HCT116 (cell line): ENCODE measurements around the gene SORT1. TPM values are rescaled to one million over a fixed set of nuclear protein-coding genes. Genes with fewer than 3 reads are reported as not detected.

ENCODE experiments used
- ATAC-seq: fragments of 200-7000 bp; cut with Tn5 transposase; 2 replicates; pipeline ENCODE4 v1.9.1; 2020; ENCODE audit warnings: mild to moderate bottlenecking, moderate library complexity
- BruUV-seq: library from RNA; stranded (reverse); fragments of 400-500 nt; replicated peaks from 2 replicates; lab custom pipeline; 2021; lab: Mats Ljungman, UMichigan
- CTCF ChIA-PET: fragments of 300-600 bp; sonication (Branson Sonifier 250); formaldehyde crosslinking; loops from one replicate; lab custom pipeline; 2021; ENCODE audit warnings: antibody characterized with exemption; lab: Charles Lee
- POLR2A ChIA-PET: fragments of 300-600, 350-600 bp; sonication (Branson Sonifier 250); formaldehyde crosslinking; loops from one replicate; lab custom pipeline; 2021; ENCODE audit warnings: antibody characterized with exemption; lab: Charles Lee
- RAD21 ChIA-PET, 2 experiments: fragments of 300-600 bp; sonication (Branson Sonifier 250); formaldehyde crosslinking; loops; one replicate each; lab custom pipeline; 2023; ENCODE audit warnings: low total read pairs in 2 of 2; ENCODE audit not compliant: uncharacterized antibody in 2 of 2, unreplicated experiment in 2 of 2, low non-redundant PET in 1 of 2; lab: Charles Lee
- DNase-seq: peaks from one replicate; pipeline ENCODE4 v3.0.0-alpha.2; 2010; ENCODE audit warnings: low read depth, low spot score
- H2AFZ ChIP-seq: fragments of 200-600 bp; shearing (Covaris generic), sonication (generic); 2 replicates; pipeline ENCODE4 v1.6.1; 2017; ENCODE audit warnings: low read depth, mixed run types, mixed read lengths, antibody characterized with exemption, low read length; ENCODE audit not compliant: poor library complexity, severe bottlenecking
- H3K27ac ChIP-seq: 2 replicates; pipeline ENCODE4 v1.5.1; 2012; ENCODE audit warnings: low read depth, low read length
- H3K27me3 ChIP-seq: fragments of 200-600 bp; sonication (generic); 2 replicates; pipeline ENCODE4 v1.6.1; 2016; ENCODE audit warnings: mixed run types, low read length, mixed read lengths; ENCODE audit not compliant: insufficient read depth
- H3K36me3 ChIP-seq, 2 experiments: fragments of 200-500 bp in 1 of 2; fragments of 200-600 bp in 1 of 2; sonication (Bioruptor generic) in 1 of 2; sonication (generic) in 1 of 2; 2 replicates each; pipeline versions ENCODE4 v1.5.1 to v1.6.1; 2014 to 2016; ENCODE audit warnings: low read length in 2 of 2, inconsistent platforms in 1 of 2, mixed read lengths in 1 of 2, mixed run types in 1 of 2; ENCODE audit not compliant: insufficient read depth in 2 of 2, control insufficient read depth in 1 of 2
- H3K4me1 ChIP-seq, 2 experiments: fragments of 200-600 bp in 1 of 2; sonication (generic) in 1 of 2; 2 replicates each; pipeline versions ENCODE4 v1.5.1 to v1.6.1; 2012 to 2017; ENCODE audit warnings: low read length in 2 of 2, inconsistent platforms in 1 of 2, mild to moderate bottlenecking in 1 of 2, mixed read lengths in 1 of 2, mixed run types in 1 of 2, moderate library complexity in 1 of 2; ENCODE audit not compliant: insufficient read depth in 2 of 2, control insufficient read depth in 1 of 2
- H3K4me2 ChIP-seq: fragments of 200-600 bp; sonication (generic); 2 replicates; pipeline ENCODE4 v1.6.1; 2017; ENCODE audit warnings: mixed run types, low read length, mixed read lengths
- H3K4me3 ChIP-seq, 2 experiments: fragments of 200-600 bp in 1 of 2; sonication (generic) in 1 of 2; replicated peaks in 1 of 2; 2 replicates each; pipeline ENCODE4 v1.5.1; 2011 to 2016; ENCODE audit warnings: low read length in 2 of 2, control low read depth in 1 of 2, low read depth in 1 of 2, mild to moderate bottlenecking in 1 of 2, mixed read lengths in 1 of 2, mixed run types in 1 of 2
- H3K79me2 ChIP-seq: fragments of 200-600 bp; sonication (generic); 2 replicates; pipeline ENCODE4 v1.6.1; 2017; ENCODE audit warnings: mild to moderate bottlenecking, mixed run types, low read length, moderate library complexity, mixed read lengths; ENCODE audit not compliant: insufficient read depth
- H3K9ac ChIP-seq: fragments of 200-600 bp; sonication (generic); 2 replicates; pipeline ENCODE4 v1.6.1; 2016; ENCODE audit warnings: low read length, mixed read lengths
- H3K9me2 ChIP-seq: fragments of 200-600 bp; sonication (generic), shearing (Covaris generic); 2 replicates; pipeline ENCODE4 v1.6.1; 2017; ENCODE audit warnings: mixed run types, mild to moderate bottlenecking, moderate library complexity; ENCODE audit not compliant: insufficient read depth
- H3K9me3 ChIP-seq, 2 experiments: fragments of 200-500 bp in 1 of 2; fragments of 200-600 bp in 1 of 2; sonication (Bioruptor generic) in 1 of 2; sonication (generic) in 1 of 2; 2 replicates each; pipeline ENCODE4 v1.6.1; 2014 to 2017; ENCODE audit warnings: low read length in 2 of 2, mixed read lengths in 2 of 2, inconsistent platforms in 1 of 2, low read depth in 1 of 2, mild to moderate bottlenecking in 1 of 2, mixed run types in 1 of 2, moderate library complexity in 1 of 2; ENCODE audit not compliant: control insufficient read depth in 1 of 2, insufficient read depth in 1 of 2
- H4K20me1 ChIP-seq: fragments of 200-600 bp; sonication (generic), shearing (Covaris generic); 2 replicates; pipeline ENCODE4 v1.6.1; 2017; ENCODE audit warnings: mixed run types, mild to moderate bottlenecking, moderate library complexity; ENCODE audit not compliant: insufficient read depth
- ATF3 ChIP-seq: IDR thresholded peaks from 2 replicates; pipeline ENCODE4 v1.6.1; 2012
- CBX3 ChIP-seq: IDR thresholded peaks from 2 replicates; pipeline ENCODE4 v1.6.1; 2012; ENCODE audit warnings: low read depth
- CEBPB ChIP-seq: IDR thresholded peaks from 2 replicates; pipeline ENCODE4 v1.6.1; 2012; ENCODE audit warnings: low read depth
- CTCF ChIP-seq, 3 experiments: fragments of 200-600 bp in 1 of 3; sonication (generic) in 1 of 3; IDR thresholded peaks in 2 of 3; conservative IDR thresholded peaks in 1 of 3; 2 replicates each; pipeline ENCODE4 v1.5.1; 2012 to 2017; ENCODE audit warnings: low read depth in 2 of 3, low read length in 2 of 3, antibody characterized with exemption in 1 of 3, borderline replicate concordance in 1 of 3, control low read depth in 1 of 3, mild to moderate bottlenecking in 1 of 3, mixed read lengths in 1 of 3, mixed run types in 1 of 3, moderate library complexity in 1 of 3; ENCODE audit not compliant: insufficient read depth in 1 of 3
- EGR1 ChIP-seq: IDR thresholded peaks from 2 replicates; pipeline ENCODE4 v1.6.1; 2012; ENCODE audit warnings: low read depth
- ELF1 ChIP-seq: IDR thresholded peaks from 2 replicates; pipeline ENCODE4 v1.6.1; 2012; ENCODE audit warnings: low read depth, borderline replicate concordance
- EZH2 ChIP-seq: fragments of 200-600 bp; sonication (generic); IDR thresholded peaks from 2 replicates; pipeline ENCODE4 v1.6.1; 2017; ENCODE audit warnings: antibody characterized with exemption, mixed run types
- FOSL1 ChIP-seq: IDR thresholded peaks from 2 replicates; pipeline ENCODE4 v1.6.1; 2012; ENCODE audit warnings: low read depth
- JUND ChIP-seq: IDR thresholded peaks from 2 replicates; pipeline ENCODE4 v1.6.1; 2012
- MAX ChIP-seq: IDR thresholded peaks from 2 replicates; pipeline ENCODE4 v1.6.1; 2012
- POLR2AphosphoS5 ChIP-seq: IDR thresholded peaks from 2 replicates; pipeline ENCODE4 v1.6.1; 2011; ENCODE audit warnings: mild to moderate bottlenecking, low read depth, low read length, moderate library complexity
- REST ChIP-seq: IDR thresholded peaks from 2 replicates; pipeline ENCODE4 v1.6.1; 2012; ENCODE audit warnings: low read depth
- SRF ChIP-seq: IDR thresholded peaks from 2 replicates; pipeline ENCODE4 v1.6.1; 2012; ENCODE audit warnings: low read depth
- TCF7L2 ChIP-seq: IDR thresholded peaks from 2 replicates; pipeline ENCODE4 v1.7.0; 2011; ENCODE audit warnings: borderline replicate concordance, inconsistent platforms; ENCODE audit not compliant: insufficient read depth, insufficient read length; ENCODE audit errors: extremely low read depth
- YY1 ChIP-seq: IDR thresholded peaks from 2 replicates; pipeline ENCODE4 v1.6.1; 2011; ENCODE audit warnings: low read length, low read depth, moderate library complexity, mild to moderate bottlenecking; ENCODE audit not compliant: insufficient replicate concordance; ENCODE audit errors: extremely low read depth
- ZFX ChIP-seq: fragments of 450-650 bp; IDR thresholded peaks from 2 replicates; pipeline ENCODE4 v1.6.1; 2017
- intact Hi-C: fragments of 100-400 bp; cut with micrococcal nuclease; formaldehyde crosslinking; loops from 2 replicates; pipeline ENCODE4 v1.10.0; 2022
- total RNA-seq: library from RNA; stranded (reverse); gene quantifications from one replicate; pipeline ENCODE4 v1.2.1, GENCODE V29; 2021; ENCODE audit not compliant: unreplicated experiment

The SORT1 gene
- total RNA-seq, 1 experiment from 2014 or later, result 20.2 TPM

- RAD21 ChIA-PET, result no interaction called here
- POLR2A ChIA-PET, result no interaction called here
- CTCF ChIA-PET, result no interaction called here
- no peaks in the 10 kb centered on the region for H3K9me2 ChIP-seq
- peaks cover 5 to 17% of the 10 kb centered on the region in 2 experiments for H3K4me1 ChIP-seq
- H3K9me3 ChIP-seq, result no peaks in the 10 kb centered on the region
- intact Hi-C loops, result no loop called here
- H2AFZ ChIP-seq, result no peak overlapping the region
- no peak for TF ChIP-seq CTCF (IDR thresholded peaks at IDR 0.05 in 2 of 3, conservative IDR thresholded peaks at IDR 0.05 in 1 of 3; ENCODE audit: borderline replicate concordance in 1 of 3, insufficient read depth in 1 of 3, low read depth in 2 of 3, low read length in 2 of 3)
- TF ChIP-seq MAX, result no peak
- no peak for TF ChIP-seq YY1
- no peak for TF ChIP-seq FOSL1
- no peak for TF ChIP-seq ATF3
- TF ChIP-seq JUND, result no peak
- no peak for TF ChIP-seq CBX3
- TF ChIP-seq, all 23 proteins: peak for 0
- ATAC-seq (no peak), DNase-seq (no peak)
- H3K79me2 ChIP-seq, result no peaks in the 10 kb centered on the region
- H3K4me2 ChIP-seq, result no peak overlapping the region
- H3K27ac ChIP-seq, result no peak overlapping the region
- H3K27me3 ChIP-seq, result no peaks in the 10 kb centered on the region
- no peak overlapping the region for H3K4me3 ChIP-seq
- H3K36me3 ChIP-seq, result no peaks in the 10 kb centered on the region
- no peak overlapping the region for H3K9ac ChIP-seq
- no peaks in the 10 kb centered on the region for H4K20me1 ChIP-seq
- no TSS peak for BruUV-seq
Observed at GRCh38 chr1:109443476-109443875, 45.8 kb upstream of the SORT1 start.

DNA sequence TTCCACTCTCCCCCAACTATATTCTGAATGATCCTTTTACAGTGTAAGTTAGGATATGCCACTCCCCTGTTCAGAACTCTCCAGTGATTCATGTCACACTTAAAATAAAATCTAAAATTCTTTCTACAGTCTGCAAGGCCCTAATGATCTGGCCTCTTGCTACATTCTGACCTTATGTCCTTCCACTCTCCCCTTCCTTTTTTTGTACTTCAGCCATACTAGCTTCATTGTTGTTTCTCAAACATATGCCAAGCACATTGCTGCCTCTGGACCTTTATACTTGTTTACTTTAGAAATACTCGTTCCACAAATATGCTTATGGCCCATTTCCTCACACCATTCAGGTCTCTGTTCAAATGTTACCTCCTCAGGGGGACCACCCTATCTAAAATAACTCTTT, 43.4 kb upstream of the SORT1 start:
- Histone ChIP-seq H4K20me1 (no peaks in the 10 kb centered on the region), H3K9me3 (no peaks in the 10 kb centered on the region), H3K27ac (no peak overlapping the region), H3K4me2 (no peak overlapping the region), H3K79me2 (no peaks in the 10 kb centered on the region), H3K27me3 (no peaks in the 10 kb centered on the region), H3K36me3 (no peaks in the 10 kb centered on the region), H3K9ac (no peak overlapping the region), H3K4me3 (no peak overlapping the region), H3K4me1 (peaks cover 6 to 21% of the 10 kb centered on the region in 2 experiments), H3K9me2 (no peaks in the 10 kb centered on the region), H2AFZ (no peak overlapping the region)
- intact Hi-C loops, result no loop called here
- POLR2A ChIA-PET, result no interaction called here
- RAD21 ChIA-PET, result no interaction called here
- BruUV-seq, result no TSS peak
- CTCF ChIA-PET, result no interaction called here
- no peak for ATAC-seq
- DNase-seq, result no peak
- TF ChIP-seq POLR2AphosphoS5 (no peak), EZH2 (no peak), TCF7L2 (no peak), SRF (no peak), CEBPB (no peak), REST (no peak), YY1 (no peak), EGR1 (no peak), ELF1 (no peak), ZFX (no peak), JUND (no peak)
